ENCODE data around the gene ROBO4.

ROBO4 gene

DNA sequence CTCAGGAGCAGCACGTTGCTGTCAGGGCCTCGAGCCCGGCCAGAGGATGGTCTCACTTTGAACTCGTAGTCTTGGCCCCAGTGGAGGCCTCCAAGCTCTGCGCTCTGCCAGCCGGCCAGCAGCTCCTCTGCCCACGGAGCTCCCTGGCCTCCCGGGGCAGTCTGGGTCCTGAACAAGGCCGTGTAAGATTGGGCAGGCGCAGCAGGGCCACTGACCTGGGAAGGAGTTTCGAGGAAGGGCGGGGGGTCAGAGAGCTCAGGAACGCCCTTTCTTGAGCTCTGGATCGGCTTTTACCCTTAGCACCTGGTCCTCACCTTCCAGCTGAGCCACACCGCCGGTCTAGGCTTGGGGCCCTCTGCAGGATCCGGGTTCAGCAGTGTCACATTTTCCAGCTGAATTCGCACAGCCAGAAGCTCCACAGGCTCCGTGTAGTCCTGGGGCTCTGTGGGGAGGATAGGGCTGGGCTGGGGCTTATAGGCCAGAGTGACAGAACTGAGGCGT, 2.1 kb downstream of the ROBO4 start:
- Histone ChIP-seq H3K36me3 (ENCODE audit: control insufficient read depth, insufficient read depth, low read length) (no peaks in the 10 kb centered on the region), H3K4me3 (ENCODE audit: low read depth, low read length) (no peak overlapping the region), H3K27me3 (ENCODE audit: control insufficient read depth, insufficient read depth, low read length) (peaks cover 23% of the 10 kb centered on the region), H3K4me1 (ENCODE audit: control insufficient read depth, insufficient read depth, low read length) (peaks cover 26% of the 10 kb centered on the region), H3K9me3 (ENCODE audit: control insufficient read depth, insufficient read depth, low read depth, low read length) (no peaks in the 10 kb centered on the region), H3K9ac (ENCODE audit: low read length) (no peak overlapping the region), H3K27ac (ENCODE audit: low read depth, low read length) (no peak overlapping the region)

DNA sequence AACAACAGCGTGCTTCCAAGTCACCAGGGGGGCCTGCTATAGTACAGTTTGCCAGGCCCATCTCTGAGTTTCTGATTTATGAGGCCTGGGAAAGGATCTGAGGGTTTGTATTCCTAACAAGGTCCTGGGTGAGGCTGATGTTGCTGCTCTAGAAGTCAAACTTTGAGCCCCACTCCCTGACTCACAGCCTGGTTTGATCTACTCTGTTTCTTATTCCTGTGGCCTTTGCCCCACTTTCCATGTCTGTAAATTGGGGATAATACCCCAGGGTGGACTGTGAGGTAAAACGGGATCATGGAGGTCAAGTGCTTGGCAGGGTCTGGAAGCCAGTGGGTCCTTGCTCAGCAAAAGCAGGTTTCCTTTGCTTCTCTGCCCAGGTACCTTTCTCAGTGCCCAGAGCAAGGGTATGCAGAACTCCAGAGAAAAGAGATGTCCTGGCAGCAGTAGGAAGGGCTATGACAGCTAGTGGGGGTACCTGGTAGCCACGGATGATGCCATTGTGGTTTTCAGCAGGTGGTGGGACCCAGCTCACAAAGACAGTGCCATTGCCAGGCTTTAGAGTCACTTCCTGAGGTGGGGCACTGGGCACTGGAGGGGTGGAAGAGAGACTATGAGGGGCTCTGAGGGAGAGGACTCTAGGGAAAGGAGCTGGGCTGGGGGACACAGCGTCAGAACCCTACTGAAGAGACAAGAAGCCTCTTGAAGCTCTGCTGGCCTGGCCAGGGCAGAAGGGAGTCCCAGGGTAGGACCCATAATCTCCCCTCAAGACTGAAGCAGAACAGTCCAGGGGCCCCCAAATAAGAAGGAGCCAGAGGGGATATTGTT, 2.8 kb downstream of the ROBO4 start:
- Histone ChIP-seq H3K9me3 (ENCODE audit: control insufficient read depth, insufficient read depth, low read depth, low read length) (no peaks in the 10 kb centered on the region), H3K27ac (ENCODE audit: low read depth, low read length) (no peak overlapping the region), H3K9ac (ENCODE audit: low read length) (no peak overlapping the region), H3K36me3 (ENCODE audit: control insufficient read depth, insufficient read depth, low read length) (no peaks in the 10 kb centered on the region), H3K4me3 (ENCODE audit: low read depth, low read length) (no peak overlapping the region), H3K4me1 (ENCODE audit: control insufficient read depth, insufficient read depth, low read length) (peaks cover 21% of the 10 kb centered on the region), H3K27me3 (ENCODE audit: control insufficient read depth, insufficient read depth, low read length) (peaks cover 19% of the 10 kb centered on the region)

DNA sequence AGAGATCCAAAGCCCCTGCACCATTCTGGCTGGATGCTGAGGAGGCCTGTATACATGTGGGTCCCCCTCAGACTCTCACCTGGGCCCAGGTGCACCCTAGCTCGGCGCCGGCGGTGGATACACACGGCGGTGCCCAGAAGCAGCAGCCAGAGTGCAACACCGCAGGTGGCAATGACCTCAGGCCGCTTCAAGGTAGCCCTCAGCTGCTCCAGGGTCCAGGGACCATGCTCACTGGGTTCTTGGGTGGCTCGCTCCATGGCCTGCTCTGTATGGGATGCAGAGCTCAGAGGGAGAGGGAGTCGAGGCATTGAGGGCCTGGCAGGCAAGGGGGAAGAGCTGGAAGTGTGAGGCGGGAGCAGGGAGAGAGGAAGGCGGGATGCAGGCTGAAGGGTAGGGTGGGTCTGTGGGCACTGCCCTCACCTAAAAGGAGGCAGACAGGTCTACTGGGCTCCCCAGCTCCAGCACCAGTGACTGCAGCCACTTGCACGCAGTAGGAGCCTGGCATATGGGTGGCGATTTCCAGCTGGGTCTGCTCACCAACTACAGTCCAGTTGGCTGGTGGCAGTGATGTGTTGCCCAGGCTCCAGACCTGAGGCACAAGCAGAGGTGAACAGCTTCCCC, 3.8 kb downstream of the ROBO4 start:
- no peaks in the 10 kb centered on the region for H3K36me3 ChIP-seq (ENCODE audit: control insufficient read depth, insufficient read depth, low read length)
- no peak overlapping the region for H3K9ac ChIP-seq (ENCODE audit: low read length)
- H3K4me3 ChIP-seq (ENCODE audit: low read depth, low read length), result no peak overlapping the region

DNA sequence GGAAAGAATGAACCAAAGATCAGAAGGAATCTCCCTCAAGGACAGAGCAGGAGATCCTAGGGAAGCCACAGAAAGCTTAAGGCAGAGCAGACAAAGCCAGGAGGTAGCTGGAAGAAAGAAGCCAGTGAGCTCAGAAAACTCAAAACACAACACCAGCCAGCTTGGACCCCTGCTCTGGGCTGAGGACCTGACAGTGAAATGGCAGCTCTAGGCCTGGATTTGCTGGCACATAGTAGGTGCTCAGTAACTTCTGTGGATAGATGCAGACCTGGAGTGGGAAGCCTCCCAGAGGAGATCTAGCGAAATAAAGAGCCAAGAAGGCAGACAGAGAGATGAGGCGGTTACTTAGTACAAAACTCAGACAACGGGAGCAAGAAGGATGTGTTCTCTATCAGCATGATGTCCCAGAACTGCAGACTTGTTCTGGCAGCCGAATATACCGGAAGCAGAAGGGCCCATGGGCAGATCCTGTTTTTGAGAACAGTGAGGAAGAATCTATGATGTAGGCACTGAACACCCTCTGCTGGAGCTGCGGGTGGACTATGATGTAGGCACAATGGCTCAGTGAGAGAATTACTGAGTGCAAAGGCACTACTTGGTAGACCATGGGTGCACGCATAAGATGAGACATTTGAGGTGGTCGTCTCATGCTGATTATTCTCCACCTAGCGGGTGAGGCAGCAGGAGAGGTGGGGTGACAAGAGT, 4.8 kb downstream of the ROBO4 start:
- H3K36me3 ChIP-seq (ENCODE audit: control insufficient read depth, insufficient read depth, low read length), result no peaks in the 10 kb centered on the region
- no peak overlapping the region for H3K9ac ChIP-seq (ENCODE audit: low read length)

More for the DNA sequence above, 3.8 kb downstream of the ROBO4 start:
- Histone ChIP-seq H3K27me3 (ENCODE audit: control insufficient read depth, insufficient read depth, low read length) (peaks cover 28% of the 10 kb centered on the region), H3K4me1 (ENCODE audit: control insufficient read depth, insufficient read depth, low read length) (peaks cover 15% of the 10 kb centered on the region), H3K27ac (ENCODE audit: low read depth, low read length) (no peak overlapping the region), H3K9me3 (ENCODE audit: control insufficient read depth, insufficient read depth, low read depth, low read length) (no peaks in the 10 kb centered on the region)

DNA sequence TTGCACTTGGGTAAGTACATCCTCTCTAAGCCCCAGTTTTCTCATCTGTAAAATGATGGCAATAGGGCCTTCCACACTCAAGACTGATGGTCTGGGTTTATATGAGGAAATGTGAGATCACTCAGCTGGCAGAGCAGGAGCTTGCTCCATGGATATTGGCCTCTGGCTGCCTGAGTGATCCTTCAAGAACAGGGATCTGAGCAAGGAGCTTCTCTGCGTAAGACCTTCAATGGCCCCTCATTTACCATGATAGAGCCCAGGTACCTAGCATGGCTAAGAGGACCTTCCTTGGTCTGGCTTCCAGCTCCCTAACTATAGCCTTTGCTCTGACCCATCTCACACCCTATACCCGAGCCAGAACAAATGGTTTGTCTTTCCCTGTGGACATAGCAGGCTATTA, 5.5 kb downstream of the ROBO4 start:
- H3K9ac ChIP-seq (ENCODE audit: low read length), result no peak overlapping the region
- no peak overlapping the region for H3K4me3 ChIP-seq (ENCODE audit: low read depth, low read length)
- peaks cover 40% of the 10 kb centered on the region for H3K27me3 ChIP-seq (ENCODE audit: control insufficient read depth, insufficient read depth, low read length)
- no peak overlapping the region for H3K27ac ChIP-seq (ENCODE audit: low read depth, low read length)
- no peaks in the 10 kb centered on the region; the same call in 1 of the 2 replicates for H3K4me1 ChIP-seq (ENCODE audit: control insufficient read depth, insufficient read depth, low read length)
- no peaks in the 10 kb centered on the region for H3K36me3 ChIP-seq (ENCODE audit: control insufficient read depth, insufficient read depth, low read length)
- no peaks in the 10 kb centered on the region for H3K9me3 ChIP-seq (ENCODE audit: control insufficient read depth, insufficient read depth, low read depth, low read length)

More for the DNA sequence above, 4.8 kb downstream of the ROBO4 start:
- Histone ChIP-seq H3K27ac (ENCODE audit: low read depth, low read length) (no peak overlapping the region), H3K27me3 (ENCODE audit: control insufficient read depth, insufficient read depth, low read length) (peaks cover 36% of the 10 kb centered on the region), H3K4me3 (ENCODE audit: low read depth, low read length) (no peak overlapping the region), H3K4me1 (ENCODE audit: control insufficient read depth, insufficient read depth, low read length) (peaks cover 6% of the 10 kb centered on the region; the same call in 1 of the 2 replicates), H3K9me3 (ENCODE audit: control insufficient read depth, insufficient read depth, low read depth, low read length) (no peaks in the 10 kb centered on the region)

DNA sequence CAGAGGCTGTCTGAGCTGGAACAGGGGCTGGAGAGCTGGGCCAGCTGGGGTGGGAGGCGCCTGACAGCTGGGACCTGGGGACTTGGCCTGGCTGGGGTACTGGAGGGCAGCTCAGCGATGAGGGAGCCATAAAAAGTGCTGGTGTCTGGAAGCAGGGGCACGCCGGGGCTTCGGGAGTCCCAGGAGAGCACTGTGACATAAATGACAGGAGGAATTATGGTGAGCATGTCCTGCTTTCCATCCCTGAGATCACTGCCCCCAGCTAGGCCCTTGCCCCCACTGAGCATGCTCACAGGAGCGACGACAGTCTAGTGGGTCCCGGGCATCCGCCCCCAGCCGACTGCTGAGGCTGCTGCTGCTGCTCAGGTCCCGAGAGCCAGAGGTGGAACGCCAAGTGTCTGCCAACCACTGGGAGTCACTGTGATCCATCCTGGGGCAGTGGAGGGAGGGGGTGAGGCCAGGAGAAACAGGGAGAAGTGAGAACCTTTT, 6.2 kb downstream of the ROBO4 start:
- no peaks in the 10 kb centered on the region for H3K9me3 ChIP-seq (ENCODE audit: control insufficient read depth, insufficient read depth, low read depth, low read length)
- peaks cover 46% of the 10 kb centered on the region for H3K27me3 ChIP-seq (ENCODE audit: control insufficient read depth, insufficient read depth, low read length)
- H3K36me3 ChIP-seq (ENCODE audit: control insufficient read depth, insufficient read depth, low read length), result no peaks in the 10 kb centered on the region
- no peaks in the 10 kb centered on the region; the same call in 1 of the 2 replicates for H3K4me1 ChIP-seq (ENCODE audit: control insufficient read depth, insufficient read depth, low read length)
- no peak overlapping the region for H3K4me3 ChIP-seq (ENCODE audit: low read depth, low read length)
- H3K9ac ChIP-seq (ENCODE audit: low read length), result no peak overlapping the region
- no peak overlapping the region for H3K27ac ChIP-seq (ENCODE audit: low read depth, low read length)

DNA sequence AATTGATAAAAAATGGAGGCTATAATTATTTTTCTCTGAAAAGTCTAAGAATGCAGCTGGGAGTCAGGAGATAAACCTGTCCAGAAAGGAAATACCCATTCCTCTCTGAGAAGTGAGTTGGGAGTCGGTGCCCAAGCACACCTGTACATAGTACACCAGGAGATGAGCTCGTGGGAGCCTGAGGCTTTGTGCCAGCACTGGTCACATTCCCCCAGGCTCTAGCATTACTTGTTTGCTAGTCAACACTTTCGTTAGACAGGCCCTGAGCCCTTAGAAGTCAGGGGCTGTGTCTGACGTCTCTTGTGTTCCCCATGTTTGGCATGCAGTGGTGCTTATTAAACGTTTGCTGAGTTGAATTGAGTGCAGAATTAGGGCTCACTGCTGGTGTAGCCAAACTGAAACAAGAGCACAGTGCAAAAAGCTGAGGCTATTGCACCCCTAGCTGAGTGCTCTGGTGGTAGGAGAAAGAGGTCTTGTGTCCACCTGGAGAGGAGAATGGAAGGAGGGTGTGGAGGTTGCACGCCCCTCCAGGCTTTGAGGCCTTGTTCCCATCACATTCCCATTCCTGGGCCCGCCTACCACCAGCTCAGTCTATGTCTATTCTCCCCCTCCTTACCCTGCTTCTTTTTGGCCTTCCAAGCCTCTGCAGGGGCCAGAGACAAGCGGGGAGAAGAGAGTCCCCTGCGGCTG, 6.8 kb downstream of the ROBO4 start:
- Histone ChIP-seq H3K4me3 (ENCODE audit: low read depth, low read length) (no peak overlapping the region), H3K9ac (ENCODE audit: low read length) (no peak overlapping the region), H3K27me3 (ENCODE audit: control insufficient read depth, insufficient read depth, low read length) (peaks cover 46% of the 10 kb centered on the region), H3K4me1 (ENCODE audit: control insufficient read depth, insufficient read depth, low read length) (no peaks in the 10 kb centered on the region), H3K27ac (ENCODE audit: low read depth, low read length) (no peak overlapping the region), H3K36me3 (ENCODE audit: control insufficient read depth, insufficient read depth, low read length) (no peaks in the 10 kb centered on the region), H3K9me3 (ENCODE audit: control insufficient read depth, insufficient read depth, low read depth, low read length) (no peaks in the 10 kb centered on the region)

DNA sequence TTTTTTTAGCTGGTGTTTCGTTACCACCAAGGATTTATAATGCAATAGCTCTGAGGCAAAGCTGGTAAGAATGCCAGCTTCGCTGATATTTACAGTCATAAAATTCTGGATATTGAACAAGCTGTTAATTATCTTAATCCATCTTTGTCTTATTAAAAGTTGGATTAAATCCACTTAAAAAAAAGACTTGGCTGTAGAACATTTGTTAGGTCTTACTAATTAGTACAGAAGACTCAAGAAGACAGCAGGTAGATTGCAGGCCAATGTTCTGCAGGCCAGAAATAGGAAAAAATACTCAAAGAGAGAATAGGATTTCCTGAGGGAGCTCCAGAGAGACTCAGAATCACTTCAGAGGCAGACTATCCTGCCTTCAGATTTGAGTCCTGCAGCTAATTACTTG, 7.5 kb downstream of the ROBO4 start:
- Histone ChIP-seq H3K4me3 (ENCODE audit: low read depth, low read length) (no peak overlapping the region), H3K9ac (ENCODE audit: low read length) (no peak overlapping the region), H3K27me3 (ENCODE audit: control insufficient read depth, insufficient read depth, low read length) (peaks cover 46% of the 10 kb centered on the region), H3K36me3 (ENCODE audit: control insufficient read depth, insufficient read depth, low read length) (no peaks in the 10 kb centered on the region), H3K9me3 (ENCODE audit: control insufficient read depth, insufficient read depth, low read depth, low read length) (no peaks in the 10 kb centered on the region), H3K27ac (ENCODE audit: low read depth, low read length) (no peak overlapping the region), H3K4me1 (ENCODE audit: control insufficient read depth, insufficient read depth, low read length) (no peaks in the 10 kb centered on the region)

DNA sequence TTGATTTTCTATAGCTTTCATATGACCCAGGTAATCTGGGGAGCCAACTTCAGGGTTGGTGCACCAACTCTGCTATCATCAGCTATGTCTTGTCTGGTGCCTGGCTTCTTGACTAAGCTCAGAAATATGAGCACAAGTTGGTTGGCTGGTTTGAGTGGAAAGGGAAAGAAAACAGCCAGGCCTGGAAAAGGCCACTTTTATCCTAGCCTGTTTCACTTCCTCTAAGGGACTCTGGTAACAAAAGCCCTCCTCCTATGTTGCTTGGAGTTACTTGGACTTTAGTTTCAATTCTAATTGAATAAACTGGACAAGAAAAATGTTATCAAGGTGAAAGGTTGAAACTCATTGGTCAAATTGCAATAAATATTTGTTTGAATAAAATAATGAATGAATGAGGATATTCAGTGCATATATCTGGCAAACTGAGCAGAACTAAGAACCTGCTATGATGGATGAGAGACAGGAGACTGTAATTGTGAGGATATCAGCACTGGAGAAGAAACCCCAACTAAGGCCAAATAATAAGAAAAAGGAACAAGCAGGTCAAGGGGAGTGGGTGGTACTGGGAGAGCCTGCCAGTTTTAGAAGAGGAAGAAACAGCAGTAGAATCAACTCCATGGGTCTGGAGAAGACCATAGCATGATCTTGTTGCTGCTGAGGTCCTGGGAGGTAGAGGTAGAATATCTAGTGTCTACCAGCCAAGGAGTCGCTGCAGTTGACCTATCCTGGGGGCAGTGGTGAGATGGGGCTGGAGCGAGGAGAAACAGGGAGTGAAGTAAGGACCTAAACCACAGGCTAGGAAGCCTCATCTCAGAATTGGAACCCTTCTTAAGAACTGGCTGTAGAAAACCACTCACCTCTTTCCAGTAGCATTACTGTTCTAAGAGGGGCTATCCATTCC, 8.2 kb downstream of the ROBO4 start:
- Histone ChIP-seq H3K27ac (ENCODE audit: low read depth, low read length) (no peak overlapping the region), H3K4me3 (ENCODE audit: low read depth, low read length) (no peak overlapping the region), H3K9me3 (ENCODE audit: control insufficient read depth, insufficient read depth, low read depth, low read length) (no peaks in the 10 kb centered on the region), H3K36me3 (ENCODE audit: control insufficient read depth, insufficient read depth, low read length) (no peaks in the 10 kb centered on the region), H3K9ac (ENCODE audit: low read length) (no peak overlapping the region), H3K27me3 (ENCODE audit: control insufficient read depth, insufficient read depth, low read length) (peaks cover 46% of the 10 kb centered on the region), H3K4me1 (ENCODE audit: control insufficient read depth, insufficient read depth, low read length) (no peaks in the 10 kb centered on the region)

DNA sequence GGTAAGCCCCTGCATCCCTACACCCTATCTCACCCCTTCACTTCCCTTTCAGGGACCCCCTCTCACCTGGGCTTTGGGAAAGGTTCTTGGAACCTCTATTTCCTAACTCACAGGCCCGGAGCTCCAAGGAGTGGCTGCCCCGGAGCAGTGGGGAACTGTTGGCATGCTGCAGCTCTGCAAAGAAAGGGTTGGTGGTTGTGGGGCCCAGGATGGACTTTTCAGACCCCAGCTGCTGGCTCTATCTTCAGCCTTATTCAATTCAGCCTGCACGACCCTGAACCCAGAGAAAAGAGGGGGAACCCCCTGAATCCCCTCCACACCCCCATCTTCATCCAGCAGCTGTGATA, 10.0 kb downstream of the ROBO4 start:
- Histone ChIP-seq H3K9me3 (ENCODE audit: control insufficient read depth, insufficient read depth, low read depth, low read length) (no peaks in the 10 kb centered on the region), H3K36me3 (ENCODE audit: control insufficient read depth, insufficient read depth, low read length) (no peaks in the 10 kb centered on the region), H3K4me1 (ENCODE audit: control insufficient read depth, insufficient read depth, low read length) (no peaks in the 10 kb centered on the region), H3K27me3 (ENCODE audit: control insufficient read depth, insufficient read depth, low read length) (peaks cover 41% of the 10 kb centered on the region), H3K4me3 (ENCODE audit: low read depth, low read length) (no peak overlapping the region), H3K27ac (ENCODE audit: low read depth, low read length) (no peak overlapping the region), H3K9ac (ENCODE audit: low read length) (no peak overlapping the region)

All from HUES6 (cell line).